Ascending aorta (tissue), 2 donors: ENCODE measurements around the gene MAP2K7. TPM values are rescaled to one million over a fixed set of nuclear protein-coding genes. Genes with fewer than 3 reads are reported as not detected.

Experiments used
- DNase-seq, 2 donors: peaks; one replicate each; pipeline ENCODE4 v3.0.0-alpha.2; 2019; ENCODE audit warnings: low spot score in 2 of 2
- H3K27ac ChIP-seq, 2 donors: fragments of 200-600 bp; sonication (generic); one replicate each; pipeline ENCODE4 v1.5.1; 2016 to 2017; ENCODE audit warnings: mild to moderate bottlenecking in 1 of 2
- H3K27me3 ChIP-seq: fragments of 200-600 bp; sonication (generic); one replicate; pipeline ENCODE4 v1.5.1; 2017
- H3K36me3 ChIP-seq, 2 donors: fragments of 200-600 bp; sonication (generic); one replicate each; pipeline ENCODE4 v1.5.1; 2016
- H3K4me1 ChIP-seq, 2 donors: fragments of 200-600 bp; sonication (generic); one replicate each; pipeline ENCODE4 v1.5.1; 2016 to 2017; ENCODE audit warnings: mild to moderate bottlenecking in 1 of 2
- H3K4me3 ChIP-seq, 2 donors: fragments of 200-600 bp; sonication (generic); one replicate each; pipeline ENCODE4 v1.5.1; 2016 to 2017; ENCODE audit warnings: mild to moderate bottlenecking in 1 of 2
- H3K9me3 ChIP-seq, 2 donors: fragments of 200-600 bp; sonication (generic); one replicate each; pipeline ENCODE4 v1.5.1; 2016
- CTCF ChIP-seq, 3 experiments: fragments of 200-600 bp in 2 of 3; fragments of 450-650 bp in 1 of 3; sonication (generic) in 2 of 3; IDR thresholded peaks; one replicate each; pipeline ENCODE4 v1.5.1; 2016 to 2019; ENCODE audit warnings: antibody characterized with exemption in 3 of 3, mild to moderate bottlenecking in 1 of 3, moderate library complexity in 1 of 3
- intact Hi-C: fragments of 100-400 bp; cut with DNase I; formaldehyde crosslinking; loops from one replicate; pipeline ENCODE4 v1.15.1; 2023
- total RNA-seq: library from RNA; depleted of rRNA; stranded (reverse); fragments of >200 nt; gene quantifications from one replicate; pipeline ENCODE4 v1.1.0, GENCODE V29; 2016

The MAP2K7 gene
- total RNA-seq, 1 donor from 2014 or later, result 37.3 TPM

- Histone ChIP-seq H3K9me3 (no peaks in the 10 kb centered on the region), H3K27me3 (no peaks in the 10 kb centered on the region), H3K4me1 (peaks cover 5 to 20% of the 10 kb centered on the region in 2 donors), H3K36me3 (peaks cover 4 to 6% of the 10 kb centered on the region in 2 donors), H3K27ac (no peak overlapping the region), H3K4me3 (no peak overlapping the region)
- intact Hi-C loops, result no loop called here
- no peak for DNase-seq
- TF ChIP-seq CTCF (IDR thresholded peaks at IDR 0.05), result no peak
Observed at GRCh38 chr19:7900931-7901330, 2.7 kb upstream of the MAP2K7 start.

- intact Hi-C loops, result no loop called here
- H3K27me3 ChIP-seq, result no peaks in the 10 kb centered on the region
- peaks cover 8% of the 10 kb centered on the region in 2 donors for H3K36me3 ChIP-seq
- no peak overlapping the region for H3K4me3 ChIP-seq
- no peaks in the 10 kb centered on the region for H3K9me3 ChIP-seq
- peaks cover 5 to 20% of the 10 kb centered on the region in 2 donors for H3K4me1 ChIP-seq
- no peak for DNase-seq
- no peak overlapping the region for H3K27ac ChIP-seq
- TF ChIP-seq CTCF (IDR thresholded peaks at IDR 0.05), result no peak
Observed at GRCh38 chr19:7901337-7901736, 2.3 kb upstream of the MAP2K7 start.

- H3K4me3 ChIP-seq, result peak overlapping the region; percentile 62 to 97
- peaks cover 8 to 11% of the 10 kb centered on the region in 2 donors for H3K36me3 ChIP-seq
- H3K27ac ChIP-seq, result peak overlapping the region; percentile 68
- H3K9me3 ChIP-seq, result no peaks in the 10 kb centered on the region
- DNase-seq, result no peak
- peaks cover 5 to 22% of the 10 kb centered on the region in 2 donors for H3K4me1 ChIP-seq
- H3K27me3 ChIP-seq, result no peaks in the 10 kb centered on the region
- no peak for TF ChIP-seq CTCF (IDR thresholded peaks at IDR 0.05)
- intact Hi-C loops, result loop anchor here (1.0 kb wide), 3 partner anchors 17 to 74 kb away; partner anchors contain the start of genes SNAPC2 and TIMM44
Observed at GRCh38 chr19:7902796-7903243, 857 bp upstream of the MAP2K7 start.

- no peak for DNase-seq
- H3K27ac ChIP-seq, result peak overlapping the region; percentile 77 to 81
- no peak for TF ChIP-seq CTCF (IDR thresholded peaks at IDR 0.05)
- H3K4me1 ChIP-seq, result peaks cover 5 to 22% of the 10 kb centered on the region in 2 donors
- peaks cover 11 to 18% of the 10 kb centered on the region in 2 donors for H3K36me3 ChIP-seq
- H3K9me3 ChIP-seq, result no peaks in the 10 kb centered on the region
- intact Hi-C loops, result no loop called here
- peak overlapping the region; percentile 75 to 97 for H3K4me3 ChIP-seq
- H3K27me3 ChIP-seq, result no peaks in the 10 kb centered on the region
Observed at GRCh38 chr19:7904074-7905020, 670 bp downstream of the MAP2K7 start.

- peak overlapping the region in 1 of 2 donors; percentile 75 for H3K4me3 ChIP-seq
- H3K27me3 ChIP-seq, result no peaks in the 10 kb centered on the region
- peaks cover 20 to 27% of the 10 kb centered on the region in 2 donors for H3K36me3 ChIP-seq
- no peak overlapping the region for H3K27ac ChIP-seq
- intact Hi-C loops, result no loop called here
- TF ChIP-seq CTCF (IDR thresholded peaks at IDR 0.05), result no peak
- no peak for DNase-seq
- peaks cover 5 to 22% of the 10 kb centered on the region in 2 donors for H3K4me1 ChIP-seq
- no peaks in the 10 kb centered on the region for H3K9me3 ChIP-seq
Observed at GRCh38 chr19:7905268-7905667, 1.6 kb downstream of the MAP2K7 start.
